IPS DF 6.9 (cell line): ENCODE measurements around the gene NYAP2.

ENCODE experiments used
- DNase-seq: peaks from one replicate; pipeline ENCODE4 v3.0.0-alpha.2; 2013; ENCODE audit warnings: low read depth, low spot score
- H3K27ac ChIP-seq: one replicate; pipeline ENCODE4 v1.5.1; 2013; ENCODE audit warnings: low read length, control low read depth
- H3K27me3 ChIP-seq: 2 replicates; pipeline ENCODE4 v1.6.1; 2013; ENCODE audit warnings: mild to moderate bottlenecking, low read length; ENCODE audit not compliant: control insufficient read depth, insufficient read depth
- H3K36me3 ChIP-seq: 2 replicates; pipeline ENCODE4 v1.6.1; 2013; ENCODE audit warnings: low read length; ENCODE audit not compliant: control insufficient read depth, insufficient read depth
- H3K4me1 ChIP-seq: 2 replicates; pipeline ENCODE4 v1.6.1; 2013; ENCODE audit warnings: low read length; ENCODE audit not compliant: control insufficient read depth, insufficient read depth
- H3K4me3 ChIP-seq: 2 replicates; pipeline ENCODE4 v1.5.1; 2013; ENCODE audit warnings: mild to moderate bottlenecking, low read length
- H3K9me3 ChIP-seq: 2 replicates; pipeline ENCODE4 v1.6.1; 2013; ENCODE audit warnings: low read length, inconsistent platforms; ENCODE audit not compliant: control insufficient read depth, insufficient read depth
- WGBS: extraction: QIAGEN DNeasy Blood & Tissue Kit; methylation state at CpG from one replicate; pipeline ENCODE4 v1.1.7; 2013; ENCODE audit warnings: mixed read lengths, missing lambda C conversion rate; ENCODE audit not compliant: insufficient read length, insufficient coverage; 5-methylcytosine and 5-hydroxymethylcytosine counted together

NYAP2 gene

DNA sequence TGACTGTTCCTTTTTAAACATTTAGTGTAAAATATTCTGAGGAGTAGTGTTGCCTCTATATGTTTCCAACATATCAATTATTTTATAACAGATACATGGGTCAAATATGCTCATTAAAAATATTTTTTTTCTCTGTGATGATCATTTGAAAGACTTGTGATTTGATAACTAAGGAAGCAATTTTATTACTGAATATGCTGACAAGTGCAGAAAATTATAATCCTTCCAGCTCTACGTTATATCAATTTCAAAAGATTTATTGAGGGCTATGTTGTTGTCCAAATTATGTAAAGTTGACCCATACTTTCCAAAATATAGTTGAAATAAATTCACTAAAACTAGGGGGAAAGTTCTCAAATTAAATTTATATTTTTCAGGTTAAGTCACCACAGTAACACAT is 290.6 kb downstream of the NYAP2 start:
- no CpG with 5 or more reads among the region's 1 CpG for WGBS
- no peak overlapping the region for H3K27ac ChIP-seq
- no peaks in the 10 kb centered on the region for H3K9me3 ChIP-seq
- H3K36me3 ChIP-seq = no peaks in the 10 kb centered on the region
- H3K4me1 ChIP-seq = no peaks in the 10 kb centered on the region
- H3K27me3 ChIP-seq = no peaks in the 10 kb centered on the region
- no peak overlapping the region for H3K4me3 ChIP-seq
- no peak for DNase-seq

- Histone ChIP-seq H3K36me3 (no peaks in the 10 kb centered on the region), H3K27ac (no peak overlapping the region), H3K4me3 (no peak overlapping the region), H3K9me3 (no peaks in the 10 kb centered on the region), H3K27me3 (no peaks in the 10 kb centered on the region), H3K4me1 (no peaks in the 10 kb centered on the region)
- WGBS = no CpG with 5 or more reads among the region's 3 CpGs
- no peak for DNase-seq
These were observed 292.2 kb downstream of the NYAP2 start for GRCh38 chr2:225691711-225692110.

GRCh38 chr2:225693259-225693658 is 293.7 kb downstream of the NYAP2 start:
- Histone ChIP-seq H3K9me3 (no peaks in the 10 kb centered on the region), H3K27ac (no peak overlapping the region), H3K36me3 (no peaks in the 10 kb centered on the region), H3K27me3 (no peaks in the 10 kb centered on the region), H3K4me3 (no peak overlapping the region), H3K4me1 (no peaks in the 10 kb centered on the region)
- no peak for DNase-seq
- WGBS = no CpG with 5 or more reads among the region's 5 CpGs

GRCh38 chr2:225694664-225695063 is 295.2 kb downstream of the NYAP2 start:
- H3K4me3 ChIP-seq = no peak overlapping the region
- H3K27ac ChIP-seq = no peak overlapping the region
- H3K9me3 ChIP-seq = no peaks in the 10 kb centered on the region
- DNase-seq = no peak
- H3K4me1 ChIP-seq = no peaks in the 10 kb centered on the region
- H3K36me3 ChIP-seq = no peaks in the 10 kb centered on the region
- H3K27me3 ChIP-seq = no peaks in the 10 kb centered on the region

- no peaks in the 10 kb centered on the region for H3K9me3 ChIP-seq
- no CpG with 5 or more reads among the region's 2 CpGs for WGBS
- no peak for DNase-seq
- no peak overlapping the region for H3K4me3 ChIP-seq
- no peaks in the 10 kb centered on the region for H3K36me3 ChIP-seq
- no peaks in the 10 kb centered on the region for H3K4me1 ChIP-seq
- H3K27me3 ChIP-seq = no peaks in the 10 kb centered on the region
- H3K27ac ChIP-seq = no peak overlapping the region
These were observed 298.4 kb downstream of the NYAP2 start for GRCh38 chr2:225697936-225698335.
